IMR-90 (cell line): ENCODE measurements around the gene AGBL1. TPM values are rescaled to one million over a fixed set of nuclear protein-coding genes. Genes with fewer than 3 reads are reported as not detected.

Source experiments
- ATAC-seq: fragments of 200-7000 bp; cut with Tn5 transposase; 2 replicates; pipeline ENCODE4 v1.9.1; 2020; ENCODE audit warnings: low read depth, mild to moderate bottlenecking, moderate library complexity
- BruUV-seq: library from RNA; stranded (reverse); fragments of 400-500 nt; replicated peaks from 2 replicates; lab custom pipeline; 2021; lab: Mats Ljungman, UMichigan
- CTCF ChIA-PET: fragments of 300-600 bp; formaldehyde crosslinking; extraction: SDS; loops from one replicate; lab custom pipeline; 2021; ENCODE audit warnings: antibody characterized with exemption; lab: Yijun Ruan, JAX
- POLR2A ChIA-PET: fragments of 300-600 bp; sonication (Branson Sonifier 250); formaldehyde crosslinking; loops from one replicate; lab custom pipeline; 2022; ENCODE audit warnings: antibody characterized with exemption; ENCODE audit not compliant: unreplicated experiment; lab: Charles Lee
- DNase-seq: peaks from one replicate; pipeline ENCODE4 v3.0.0; 2013
- H2AFZ ChIP-seq: replicated peaks from 2 replicates; pipeline ENCODE3; 2013; ENCODE audit warnings: low read length, mild to moderate bottlenecking; ENCODE audit not compliant: poor library complexity
- H2AK5ac ChIP-seq: 2 replicates; pipeline ENCODE4 v1.6.1; 2013; ENCODE audit warnings: low read depth, low read length, inconsistent platforms
- H2AK9ac ChIP-seq: replicated peaks from 2 replicates; pipeline ENCODE3; 2013; ENCODE audit warnings: mild to moderate bottlenecking, low read depth, low read length, moderate library complexity; ENCODE audit not compliant: poor library complexity
- H2BK120ac ChIP-seq: 2 replicates; pipeline ENCODE4 v1.6.1; 2013; ENCODE audit warnings: low read depth, low read length, inconsistent platforms
- H2BK15ac ChIP-seq: 3 replicates; pipeline ENCODE4 v1.6.1; 2013; ENCODE audit warnings: low read depth, low read length, inconsistent platforms
- H2BK20ac ChIP-seq: 2 replicates; pipeline ENCODE4 v1.6.1; 2013; ENCODE audit warnings: low read depth, mild to moderate bottlenecking, inconsistent platforms, low read length, moderate library complexity
- H2BK5ac ChIP-seq: 2 replicates; pipeline ENCODE4 v1.6.1; 2013; ENCODE audit warnings: mild to moderate bottlenecking, low read depth, low read length, inconsistent platforms; ENCODE audit not compliant: poor library complexity, severe bottlenecking
- H3K14ac ChIP-seq: replicated peaks from 2 replicates; pipeline ENCODE4 v1.6.1; 2013; ENCODE audit warnings: low read depth, low read length, inconsistent platforms
- H3K18ac ChIP-seq: 2 replicates; pipeline ENCODE4 v1.6.1; 2013; ENCODE audit warnings: low read depth, low read length, control low read depth
- H3K23ac ChIP-seq: 2 replicates; pipeline ENCODE4 v1.6.1; 2013; ENCODE audit warnings: low read depth, low read length, inconsistent platforms
- H3K27ac ChIP-seq: 2 replicates; pipeline ENCODE4 v1.5.1; 2013; ENCODE audit warnings: mild to moderate bottlenecking, control low read depth, low read length; ENCODE audit not compliant: insufficient read depth
- H3K27me3 ChIP-seq: 2 replicates; pipeline ENCODE4 v1.6.1; 2013; ENCODE audit warnings: low read length; ENCODE audit not compliant: control insufficient read depth, insufficient read depth
- H3K36me3 ChIP-seq: 2 replicates; pipeline ENCODE4 v1.6.1; 2013; ENCODE audit warnings: low read length, mixed read lengths; ENCODE audit not compliant: control insufficient read depth, insufficient read depth
- H3K4ac ChIP-seq: 2 replicates; pipeline ENCODE4 v1.6.1; 2013; ENCODE audit warnings: low read depth, low read length, inconsistent platforms
- H3K4me1 ChIP-seq: 2 replicates; pipeline ENCODE4 v1.6.1; 2013; ENCODE audit warnings: low read length, mixed read lengths; ENCODE audit not compliant: control insufficient read depth, insufficient read depth
- H3K4me2 ChIP-seq: 2 replicates; pipeline ENCODE4 v1.6.1; 2013; ENCODE audit warnings: low read depth, mild to moderate bottlenecking, control low read depth, low read length, moderate library complexity
- H3K4me3 ChIP-seq: 2 replicates; pipeline ENCODE4 v1.5.1; 2013; ENCODE audit warnings: low read depth, mild to moderate bottlenecking, control low read depth, low read length, moderate library complexity; ENCODE audit not compliant: insufficient read depth
- H3K56ac ChIP-seq: 2 replicates; pipeline ENCODE4 v1.6.1; 2013; ENCODE audit warnings: low read length, inconsistent platforms; ENCODE audit not compliant: insufficient read depth; ENCODE audit errors: extremely low read depth
- H3K79me1 ChIP-seq, 2 experiments: 2 replicates each; pipeline ENCODE4 v1.6.1; 2013; ENCODE audit warnings: low read length in 2 of 2, inconsistent platforms in 1 of 2, low read depth in 1 of 2
- H3K9ac ChIP-seq: 2 replicates; pipeline ENCODE4 v1.6.1; 2013; ENCODE audit warnings: low read depth, low read length, control low read depth
- H3K9me1 ChIP-seq: 2 replicates; pipeline ENCODE4 v1.6.1; 2013; ENCODE audit warnings: low read length, inconsistent platforms; ENCODE audit not compliant: insufficient read depth
- H3K9me3 ChIP-seq: 2 replicates; pipeline ENCODE4 v1.6.1; 2013; ENCODE audit warnings: low read length; ENCODE audit not compliant: control insufficient read depth, insufficient read depth
- H4K20me1 ChIP-seq: 2 replicates; pipeline ENCODE4 v1.6.1; 2013; ENCODE audit warnings: low read length, inconsistent platforms; ENCODE audit not compliant: insufficient read depth
- H4K5ac ChIP-seq: 2 replicates; pipeline ENCODE4 v1.6.1; 2013; ENCODE audit warnings: mild to moderate bottlenecking, low read depth, low read length, control low read depth
- H4K8ac ChIP-seq, 2 experiments: 2 replicates each; pipeline ENCODE4 v1.6.1; 2013; ENCODE audit warnings: low read depth in 2 of 2, low read length in 2 of 2, control low read depth in 1 of 2, inconsistent platforms in 1 of 2
- H4K91ac ChIP-seq: 2 replicates; pipeline ENCODE4 v1.6.1; 2013; ENCODE audit warnings: low read depth, low read length, inconsistent platforms; ENCODE audit not compliant: insufficient read depth
- BHLHE40 ChIP-seq: fragments of 150-350 bp; IDR thresholded peaks from 2 replicates; pipeline ENCODE4 v1.6.1; 2016; ENCODE audit warnings: mild to moderate bottlenecking, low read depth, low read length
- CEBPB ChIP-seq: IDR thresholded peaks from 2 replicates; pipeline ENCODE4 v1.6.1; 2012; ENCODE audit warnings: low read depth, low read length, improper control_type of control experiment
- CHD1 ChIP-seq: IDR thresholded peaks from 2 replicates; pipeline ENCODE4 v1.6.1; 2012; ENCODE audit warnings: low read depth, low read length, improper control_type of control experiment
- FOS ChIP-seq: fragments of 150-350 bp; IDR thresholded peaks from 2 replicates; pipeline ENCODE4 v1.6.1; 2016; ENCODE audit warnings: low read depth, low read length
- MAFK ChIP-seq: IDR thresholded peaks from 2 replicates; pipeline ENCODE4 v1.6.1; 2012; ENCODE audit warnings: low read depth, low read length, improper control_type of control experiment
- MAZ ChIP-seq: IDR thresholded peaks from 2 replicates; pipeline ENCODE4 v1.6.1; 2012; ENCODE audit warnings: low read depth, mild to moderate bottlenecking, low read length, improper control_type of control experiment, moderate library complexity, borderline replicate concordance
- MXI1 ChIP-seq: IDR thresholded peaks from 2 replicates; pipeline ENCODE4 v1.6.1; 2012; ENCODE audit warnings: low read depth, mild to moderate bottlenecking, low read length, moderate library complexity, borderline replicate concordance
- NFE2L2 ChIP-seq: fragments of 150-350 bp; IDR thresholded peaks from 2 replicates; pipeline ENCODE4 v1.6.1; 2016; ENCODE audit warnings: low read depth, mild to moderate bottlenecking, low read length
- POLR2A ChIP-seq: IDR thresholded peaks from 2 replicates; pipeline ENCODE4 v1.6.1; 2012; ENCODE audit warnings: mild to moderate bottlenecking, low read depth, low read length
- RAD21 ChIP-seq: IDR thresholded peaks from 2 replicates; pipeline ENCODE4 v1.6.1; 2012; ENCODE audit warnings: low read length, improper control_type of control experiment
- RCOR1 ChIP-seq: IDR thresholded peaks from 2 replicates; pipeline ENCODE4 v1.6.1; 2012; ENCODE audit warnings: mild to moderate bottlenecking, low read length, improper control_type of control experiment; ENCODE audit not compliant: insufficient replicate concordance
- RFX5 ChIP-seq: IDR thresholded peaks from 2 replicates; pipeline ENCODE4 v1.8.0; 2012; ENCODE audit warnings: low read depth, mild to moderate bottlenecking, low read length, moderate library complexity
- SMC3 ChIP-seq: fragments of 150-350 bp; IDR thresholded peaks from 2 replicates; pipeline ENCODE4 v1.6.1; 2016; ENCODE audit warnings: low read depth, mild to moderate bottlenecking, antibody characterized with exemption, low read length, moderate library complexity
- dilution Hi-C: fragments of 300-500 bp; cut with HindIII; formaldehyde crosslinking; loops from one replicate; pipeline ENCODE4 v1.14.3; 2018; ENCODE audit warnings: low sequenced_read_pairs; ENCODE audit not compliant: unreplicated experiment
- in situ Hi-C: fragments of 300-500 bp; cut with MboI; formaldehyde crosslinking; loops from 3 replicates; pipeline ENCODE4 v1.14.3; 2019; ENCODE audit warnings: low sequenced_read_pairs, inconsistent platforms, mixed read lengths
- intact Hi-C: fragments of 100-400 bp; cut with micrococcal nuclease; formaldehyde crosslinking; loops from 2 replicates; pipeline ENCODE4 v1.10.0; 2022
- polyA plus RNA-seq, 3 experiments: library from polyadenylated mRNA; depleted of rRNA; stranded (reverse); fragments of >200 nt; gene quantifications; 2 replicates each; pipeline ENCODE4 v1.2.3, GENCODE V29; 2012; ENCODE audit warnings: low replicate concordance in 1 of 3
- total RNA-seq: library from RNA; depleted of rRNA; stranded (reverse); fragments of >200 nt; gene quantifications from 2 replicates; pipeline ENCODE4 v1.2.3, GENCODE V29; 2012
- TF ChIP-seq, protein P1 (sequence below): fragments of 150-350 bp; IDR thresholded peaks from 2 replicates; pipeline ENCODE4 v1.6.1; 2016; ENCODE audit warnings: low read depth, mild to moderate bottlenecking, low read length, moderate library complexity, borderline replicate concordance
- TF ChIP-seq, protein P2 (sequence below): fragments of 150-350 bp; IDR thresholded peaks from 2 replicates; pipeline ENCODE4 v1.6.1; 2017; ENCODE audit warnings: mild to moderate bottlenecking, antibody characterized with exemption, low read length, low read depth
- TF ChIP-seq, protein P3 (sequence below): conservative IDR thresholded peaks from 2 replicates; pipeline ENCODE4 v1.5.1; 2012; ENCODE audit warnings: mild to moderate bottlenecking, low read depth, low read length, improper control_type of control experiment

Gene AGBL1
- total and polyA plus RNA-seq, 2 of the 4 experiments (the other 2 are of a cell fraction) = not detected

DNA sequence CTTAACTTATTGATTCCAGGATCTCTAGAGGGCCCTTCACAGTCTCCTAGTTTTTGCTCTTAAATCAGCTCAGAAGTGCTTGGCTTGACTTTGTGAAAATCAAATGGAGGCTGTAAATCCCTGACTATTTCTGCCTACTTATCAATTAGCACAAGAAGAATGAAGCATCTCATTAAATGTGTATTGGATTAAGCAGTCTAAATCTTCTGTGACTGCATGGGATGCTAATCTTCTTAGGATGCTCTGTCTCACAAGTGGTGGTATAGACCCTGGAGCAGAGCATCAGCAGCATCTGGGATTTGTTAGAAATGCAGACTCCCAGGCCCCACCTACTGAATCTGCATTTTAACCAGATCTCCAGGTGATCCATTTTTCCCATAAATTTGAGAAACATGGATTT, 488.7 kb downstream of the AGBL1 start:
- Histone ChIP-seq H4K20me1 (no peaks in the 10 kb centered on the region), H2AFZ (no peak overlapping the region), H3K9me3 (peaks cover 27% of the 10 kb centered on the region), H4K8ac (no peak overlapping the region), H3K23ac (no peak overlapping the region), H3K56ac (no peak overlapping the region), H3K27me3 (no peaks in the 10 kb centered on the region), H2AK5ac (no peak overlapping the region), H4K5ac (no peak overlapping the region), H3K4me3 (no peak overlapping the region), H3K9ac (no peak overlapping the region), H3K18ac (no peak overlapping the region), H3K4ac (no peak overlapping the region), H3K4me1 (no peaks in the 10 kb centered on the region), H4K91ac (no peak overlapping the region), H3K79me1 (no peaks in the 10 kb centered on the region), H2BK20ac (no peak overlapping the region), H3K9me1 (no peaks in the 10 kb centered on the region), H3K36me3 (no peaks in the 10 kb centered on the region), H3K14ac (no peak overlapping the region), H3K4me2 (no peak overlapping the region), H2BK120ac (no peak overlapping the region), H2BK5ac (no peak overlapping the region), H2AK9ac (no peak overlapping the region), H3K27ac (no peak overlapping the region), H2BK15ac (no peak overlapping the region)
- intact Hi-C loops = no loop called here
- ChIA-PET POLR2A (no interaction called here), CTCF (interaction anchor here (0.6 kb wide), 1 partner anchor 58 kb away, joined by 3 read pairs; no protein-coding TSS in a partner anchor)
- no peak for TF ChIP-seq MAZ
- TF ChIP-seq RCOR1 = no peak
- TF ChIP-seq MXI1 = no peak
- TF ChIP-seq, protein P1, sequence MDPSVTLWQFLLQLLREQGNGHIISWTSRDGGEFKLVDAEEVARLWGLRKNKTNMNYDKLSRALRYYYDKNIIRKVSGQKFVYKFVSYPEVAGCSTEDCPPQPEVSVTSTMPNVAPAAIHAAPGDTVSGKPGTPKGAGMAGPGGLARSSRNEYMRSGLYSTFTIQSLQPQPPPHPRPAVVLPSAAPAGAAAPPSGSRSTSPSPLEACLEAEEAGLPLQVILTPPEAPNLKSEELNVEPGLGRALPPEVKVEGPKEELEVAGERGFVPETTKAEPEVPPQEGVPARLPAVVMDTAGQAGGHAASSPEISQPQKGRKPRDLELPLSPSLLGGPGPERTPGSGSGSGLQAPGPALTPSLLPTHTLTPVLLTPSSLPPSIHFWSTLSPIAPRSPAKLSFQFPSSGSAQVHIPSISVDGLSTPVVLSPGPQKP = no peak
- no peak for TF ChIP-seq CEBPB
- TF ChIP-seq RFX5 = no peak
- no peak for TF ChIP-seq NFE2L2
- TF ChIP-seq MAFK = no peak
- TF ChIP-seq BHLHE40 = no peak
- TF ChIP-seq, protein P2, sequence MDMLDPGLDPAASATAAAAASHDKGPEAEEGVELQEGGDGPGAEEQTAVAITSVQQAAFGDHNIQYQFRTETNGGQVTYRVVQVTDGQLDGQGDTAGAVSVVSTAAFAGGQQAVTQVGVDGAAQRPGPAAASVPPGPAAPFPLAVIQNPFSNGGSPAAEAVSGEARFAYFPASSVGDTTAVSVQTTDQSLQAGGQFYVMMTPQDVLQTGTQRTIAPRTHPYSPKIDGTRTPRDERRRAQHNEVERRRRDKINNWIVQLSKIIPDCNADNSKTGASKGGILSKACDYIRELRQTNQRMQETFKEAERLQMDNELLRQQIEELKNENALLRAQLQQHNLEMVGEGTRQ = no peak
- TF ChIP-seq RAD21 = no peak
- TF ChIP-seq POLR2A = no peak
- TF ChIP-seq SMC3 = no peak
- TF ChIP-seq, protein P3, sequence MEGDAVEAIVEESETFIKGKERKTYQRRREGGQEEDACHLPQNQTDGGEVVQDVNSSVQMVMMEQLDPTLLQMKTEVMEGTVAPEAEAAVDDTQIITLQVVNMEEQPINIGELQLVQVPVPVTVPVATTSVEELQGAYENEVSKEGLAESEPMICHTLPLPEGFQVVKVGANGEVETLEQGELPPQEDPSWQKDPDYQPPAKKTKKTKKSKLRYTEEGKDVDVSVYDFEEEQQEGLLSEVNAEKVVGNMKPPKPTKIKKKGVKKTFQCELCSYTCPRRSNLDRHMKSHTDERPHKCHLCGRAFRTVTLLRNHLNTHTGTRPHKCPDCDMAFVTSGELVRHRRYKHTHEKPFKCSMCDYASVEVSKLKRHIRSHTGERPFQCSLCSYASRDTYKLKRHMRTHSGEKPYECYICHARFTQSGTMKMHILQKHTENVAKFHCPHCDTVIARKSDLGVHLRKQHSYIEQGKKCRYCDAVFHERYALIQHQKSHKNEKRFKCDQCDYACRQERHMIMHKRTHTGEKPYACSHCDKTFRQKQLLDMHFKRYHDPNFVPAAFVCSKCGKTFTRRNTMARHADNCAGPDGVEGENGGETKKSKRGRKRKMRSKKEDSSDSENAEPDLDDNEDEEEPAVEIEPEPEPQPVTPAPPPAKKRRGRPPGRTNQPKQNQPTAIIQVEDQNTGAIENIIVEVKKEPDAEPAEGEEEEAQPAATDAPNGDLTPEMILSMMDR = no peak
- no peak for TF ChIP-seq CHD1
- no peak for TF ChIP-seq FOS
- ATAC-seq = no peak
- in situ Hi-C loops = no loop called here
- no TSS peak for BruUV-seq
- dilution Hi-C loops = no loop called here
- no peak for DNase-seq
